Activated naive CD8-positive, alpha-beta T cell (primary cell): Measurements from ENCODE around the gene DAPL1.
"Not testable (repeated sequence)": the region's sequence is repeated elsewhere in the genome, so short reads cannot be mapped to it uniquely, and the experiment has no call there.

Source experiments
- H3K27ac Mint-ChIP-seq: one replicate; pipeline ENCODE4 v1.8.0; 2021; ENCODE audit warnings: mixed read lengths
- H3K27me3 Mint-ChIP-seq: one replicate; pipeline ENCODE4 v1.8.0; 2021; ENCODE audit warnings: mixed read lengths
- H3K36me3 Mint-ChIP-seq: one replicate; pipeline ENCODE4 v1.8.0; 2021; ENCODE audit warnings: mixed read lengths
- H3K4me1 Mint-ChIP-seq: one replicate; pipeline ENCODE4 v1.8.0; 2021; ENCODE audit warnings: low read depth, mixed read lengths
- H3K4me3 Mint-ChIP-seq: one replicate; pipeline ENCODE4 v1.8.0; 2021; ENCODE audit warnings: mild to moderate bottlenecking, mixed read lengths
- H3K9me3 Mint-ChIP-seq: one replicate; pipeline ENCODE4 v1.8.0; 2021; ENCODE audit warnings: low read depth, mixed read lengths

Gene DAPL1

DNA sequence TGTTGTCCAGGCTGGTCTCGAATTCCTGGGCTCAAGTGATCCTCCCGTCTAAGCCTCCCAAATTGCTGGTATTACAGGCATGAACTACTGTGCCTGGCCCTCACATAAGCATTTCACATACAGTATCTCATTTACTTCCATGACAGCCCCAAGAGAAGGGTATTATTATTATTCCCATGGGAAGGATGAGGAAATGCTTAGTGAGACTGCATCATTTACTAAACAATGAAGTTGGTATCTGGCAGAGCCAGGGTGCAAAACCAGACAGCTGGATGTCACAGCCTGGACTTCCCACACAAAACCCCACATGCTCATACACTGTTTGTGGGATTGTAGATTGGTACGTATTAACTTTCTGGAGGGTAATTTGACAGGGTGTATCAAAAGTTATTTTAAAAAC, 29.9 kb downstream of the DAPL1 start:
- peaks cover 6% of the 10 kb centered on the region for H3K27me3 Mint-ChIP-seq

GRCh38 chr2:158826965-158827364, 31.8 kb downstream of the DAPL1 start:
- Mint-ChIP-seq H3K36me3 (no peaks in the 10 kb centered on the region), H3K9me3 (no peaks in the 10 kb centered on the region), H3K27me3 (peaks cover 10% of the 10 kb centered on the region), H3K4me3 (no peak overlapping the region), H3K4me1 (no peaks in the 10 kb centered on the region), H3K27ac (no peak overlapping the region)

More for the DNA sequence above, 29.9 kb downstream of the DAPL1 start:
- Mint-ChIP-seq H3K36me3 (no peaks in the 10 kb centered on the region), H3K4me1 (no peaks in the 10 kb centered on the region), H3K4me3 (no peak overlapping the region), H3K27ac (no peak overlapping the region), H3K9me3 (no peaks in the 10 kb centered on the region)

DNA sequence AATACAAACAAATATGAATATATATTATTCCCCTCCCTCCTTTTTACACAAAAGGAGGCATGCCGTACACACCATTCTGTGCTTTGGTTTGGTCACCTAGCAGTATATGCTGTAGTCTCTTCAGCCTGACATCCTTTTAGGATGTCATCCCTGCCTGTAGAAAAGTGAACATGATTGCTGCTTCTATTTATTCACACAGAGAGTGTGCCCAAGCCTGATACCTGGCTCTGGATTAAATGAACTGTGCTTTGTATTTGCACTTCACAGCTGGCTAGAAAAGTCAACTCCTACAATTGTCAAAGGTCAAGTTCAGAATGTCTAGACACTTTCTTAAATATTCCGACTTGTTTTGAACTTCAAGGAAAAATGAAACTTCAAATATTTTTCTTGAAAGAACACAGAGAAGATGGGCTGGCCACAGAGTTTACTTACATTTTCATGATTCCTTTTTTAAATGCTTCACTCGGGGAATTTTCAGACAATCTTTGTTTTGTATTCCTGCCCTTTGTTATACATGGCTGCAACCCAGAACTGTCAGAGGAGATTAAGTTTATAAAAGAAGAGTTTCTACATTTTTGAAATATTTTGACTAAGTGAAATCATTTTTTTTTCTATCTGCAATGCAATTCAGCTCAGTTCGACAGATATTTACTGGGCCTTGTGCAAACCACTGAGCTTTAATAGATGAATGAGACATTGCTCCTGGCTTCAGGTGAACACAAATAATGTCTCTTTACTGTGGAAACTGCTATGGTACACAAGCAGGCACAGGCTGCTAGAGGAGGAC, 33.5 kb downstream of the DAPL1 start:
- no peak overlapping the region for H3K27ac Mint-ChIP-seq
- no peaks in the 10 kb centered on the region for H3K36me3 Mint-ChIP-seq
- H3K27me3 Mint-ChIP-seq = peaks cover 10% of the 10 kb centered on the region

DNA sequence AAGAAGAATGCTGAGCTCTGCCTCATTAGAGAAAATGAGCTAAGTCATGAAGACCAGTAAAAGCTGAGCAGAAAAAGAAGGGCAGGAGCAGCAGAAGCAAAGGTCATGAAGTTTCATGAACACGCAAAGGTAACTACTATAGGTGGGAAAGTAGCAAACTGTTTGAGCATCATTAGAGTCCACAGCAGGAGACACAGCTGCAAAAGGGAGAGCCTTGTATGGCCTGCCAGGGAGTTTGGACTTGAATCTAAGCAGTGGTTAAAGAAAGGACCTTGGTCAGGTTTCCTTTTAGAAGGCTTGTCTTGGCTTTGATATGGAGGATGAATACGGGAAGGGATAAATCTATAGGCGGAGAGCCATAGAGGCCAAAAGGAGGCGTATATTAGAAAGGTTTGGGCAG, 34.0 kb downstream of the DAPL1 start:
- H3K4me1 Mint-ChIP-seq = no peaks in the 10 kb centered on the region
- no peaks in the 10 kb centered on the region for H3K9me3 Mint-ChIP-seq
- H3K4me3 Mint-ChIP-seq = no peak overlapping the region
- no peak overlapping the region for H3K27ac Mint-ChIP-seq
- no peaks in the 10 kb centered on the region for H3K36me3 Mint-ChIP-seq
- H3K27me3 Mint-ChIP-seq = peaks cover 10% of the 10 kb centered on the region

More for the DNA sequence above, 33.5 kb downstream of the DAPL1 start:
- no peaks in the 10 kb centered on the region for H3K9me3 Mint-ChIP-seq
- H3K4me1 Mint-ChIP-seq = no peaks in the 10 kb centered on the region
- H3K4me3 Mint-ChIP-seq = no peak overlapping the region

DNA sequence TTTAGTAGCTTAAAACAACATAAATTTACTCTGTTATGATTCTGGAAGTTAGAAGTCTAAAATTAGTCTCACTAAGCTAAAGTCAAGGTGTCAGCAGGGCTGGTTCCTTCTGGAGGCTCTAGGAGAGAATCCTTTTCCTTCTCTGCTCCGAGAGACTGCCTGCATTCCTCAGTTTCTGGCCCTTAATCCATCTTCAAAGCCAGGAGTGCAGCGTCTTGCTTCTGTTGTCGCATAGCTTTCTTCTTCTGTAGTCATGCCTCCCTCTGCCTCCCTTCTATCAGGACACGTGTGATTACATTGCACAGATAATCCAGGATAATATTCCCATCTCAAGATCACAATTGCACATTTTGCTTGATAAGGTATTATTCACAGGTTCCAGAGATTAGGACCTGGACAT, 35.1 kb downstream of the DAPL1 start:
- H3K4me1 Mint-ChIP-seq = no peaks in the 10 kb centered on the region

GRCh38 chr2:158835431-158835830, 40.3 kb downstream of the DAPL1 start:
- Mint-ChIP-seq H3K27me3 (peaks cover 1% of the 10 kb centered on the region), H3K27ac (no peak overlapping the region), H3K4me3 (no peak overlapping the region), H3K4me1 (no peaks in the 10 kb centered on the region), H3K9me3 (no peaks in the 10 kb centered on the region), H3K36me3 (no peaks in the 10 kb centered on the region)

More for the DNA sequence above, 35.1 kb downstream of the DAPL1 start:
- Mint-ChIP-seq H3K4me3 (no peak overlapping the region), H3K36me3 (no peaks in the 10 kb centered on the region), H3K27me3 (peaks cover 10% of the 10 kb centered on the region), H3K9me3 (no peaks in the 10 kb centered on the region), H3K27ac (no peak overlapping the region)

DNA sequence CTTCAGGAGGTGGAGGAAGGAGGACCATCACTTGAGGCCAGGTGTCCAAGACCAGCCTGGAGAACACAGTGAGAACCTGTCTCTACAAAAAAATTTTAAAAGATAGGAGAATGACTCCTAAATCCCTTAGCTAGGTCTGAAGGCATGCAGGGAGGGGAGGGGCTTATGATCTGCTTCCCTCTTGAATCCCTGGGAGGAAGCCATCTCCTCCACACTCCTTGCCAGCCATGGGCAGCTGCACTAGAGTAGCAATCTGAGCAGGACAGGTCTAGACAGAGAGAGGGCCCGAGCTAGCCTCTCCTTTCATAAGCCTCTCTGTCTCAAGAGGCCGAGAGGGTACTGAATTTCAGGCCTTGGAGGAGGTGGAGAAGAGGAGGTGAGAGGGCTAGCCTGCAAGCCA, 42.5 kb downstream of the DAPL1 start:
- Mint-ChIP-seq H3K4me3 (no peak overlapping the region), H3K27me3 (no peaks in the 10 kb centered on the region), H3K4me1 (no peaks in the 10 kb centered on the region), H3K27ac (no peak overlapping the region), H3K36me3 (no peaks in the 10 kb centered on the region), H3K9me3 (no peaks in the 10 kb centered on the region)

DNA sequence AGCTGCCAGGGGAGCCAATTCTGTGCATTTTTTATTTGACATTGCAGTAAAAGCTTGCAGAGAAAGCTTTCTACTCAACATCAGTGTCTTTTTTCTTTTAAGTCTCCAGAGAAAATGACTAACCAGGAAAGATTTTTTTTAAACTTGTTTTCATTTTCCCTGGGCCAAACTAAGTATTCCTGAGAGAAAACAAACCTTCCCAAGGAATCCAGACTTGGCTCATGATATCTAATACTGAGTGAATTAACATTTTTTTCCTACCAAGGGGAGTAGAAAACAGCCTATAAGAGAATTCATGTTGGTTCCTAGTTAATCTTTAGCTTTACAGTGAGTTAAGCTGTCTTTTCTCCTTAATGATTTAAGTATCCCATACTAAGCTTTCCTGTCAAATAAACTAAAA, 46.7 kb downstream of the DAPL1 start:
- no peaks in the 10 kb centered on the region for H3K4me1 Mint-ChIP-seq
- H3K4me3 Mint-ChIP-seq = no peak overlapping the region
- H3K27me3 Mint-ChIP-seq = peaks cover 4% of the 10 kb centered on the region
- no peaks in the 10 kb centered on the region for H3K36me3 Mint-ChIP-seq
- no peak overlapping the region for H3K27ac Mint-ChIP-seq
- no peaks in the 10 kb centered on the region for H3K9me3 Mint-ChIP-seq

GRCh38 chr2:158845444-158845843, 50.3 kb downstream of the DAPL1 start:
- no peak overlapping the region for H3K4me3 Mint-ChIP-seq
- H3K27ac Mint-ChIP-seq = no peak overlapping the region
- H3K27me3 Mint-ChIP-seq = peaks cover 4% of the 10 kb centered on the region
- no peaks in the 10 kb centered on the region for H3K9me3 Mint-ChIP-seq
- H3K36me3 Mint-ChIP-seq = no peaks in the 10 kb centered on the region
- no peaks in the 10 kb centered on the region for H3K4me1 Mint-ChIP-seq

- Mint-ChIP-seq H3K4me1 (no peaks in the 10 kb centered on the region), H3K4me3 (no peak overlapping the region), H3K27ac (no peak overlapping the region), H3K36me3 (no peaks in the 10 kb centered on the region), H3K9me3 (no peaks in the 10 kb centered on the region), H3K27me3 (peaks cover 4% of the 10 kb centered on the region)
Observed at GRCh38 chr2:158845859-158846258, 50.7 kb downstream of the DAPL1 start.

GRCh38 chr2:158847526-158847925, 52.4 kb downstream of the DAPL1 start:
- H3K27me3 Mint-ChIP-seq, H3K36me3 Mint-ChIP-seq, H3K4me3 Mint-ChIP-seq, H3K9me3 Mint-ChIP-seq, H3K4me1 Mint-ChIP-seq, H3K27ac Mint-ChIP-seq: not testable (repeated sequence)

DNA sequence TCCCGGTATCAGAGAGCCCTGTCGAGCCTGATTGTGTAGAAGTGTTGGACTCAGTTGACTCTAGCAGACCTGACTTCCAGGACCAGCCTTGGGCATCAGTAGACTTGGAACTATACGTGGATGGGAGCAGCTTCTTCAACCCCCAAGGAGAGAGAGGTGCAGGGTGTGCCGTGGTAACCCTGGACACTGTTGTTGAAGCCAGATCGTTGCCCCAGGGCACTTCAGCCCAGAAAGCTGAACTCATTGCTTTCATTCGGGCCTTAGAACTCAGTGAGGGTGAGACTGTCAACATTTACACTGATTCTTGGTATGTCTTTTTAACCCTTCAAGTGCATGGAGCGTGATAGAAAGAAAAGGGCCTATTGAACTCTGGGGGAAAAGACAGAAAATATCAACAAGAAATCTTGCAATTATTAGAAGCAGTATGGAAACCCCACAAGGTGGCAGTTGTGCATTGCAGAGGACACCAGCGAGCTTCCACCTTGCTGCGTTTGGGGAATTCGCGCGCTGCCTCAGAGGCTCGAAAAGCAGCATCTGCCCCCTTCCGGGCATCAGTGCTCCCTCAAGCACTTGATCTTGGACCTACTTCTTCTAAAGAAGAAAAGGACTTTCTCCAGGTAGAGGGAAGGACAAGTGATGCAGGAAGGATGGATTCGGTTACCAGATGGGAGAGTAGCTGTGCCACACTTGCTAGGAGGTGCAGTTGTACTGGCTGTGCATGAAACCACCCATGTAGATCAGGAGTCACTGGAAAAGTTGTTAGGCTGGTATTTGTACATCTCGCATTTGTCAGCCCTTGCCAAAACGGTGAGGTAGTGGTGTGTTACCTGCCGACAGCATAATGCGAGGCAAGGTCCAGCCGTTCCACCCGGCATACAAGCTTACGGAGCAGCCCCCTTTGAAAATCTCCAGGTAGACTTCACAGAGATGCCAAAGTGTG, 53.2 kb downstream of the DAPL1 start:
- H3K27me3 Mint-ChIP-seq, H3K4me3 Mint-ChIP-seq, H3K9me3 Mint-ChIP-seq, H3K4me1 Mint-ChIP-seq, H3K27ac Mint-ChIP-seq, H3K36me3 Mint-ChIP-seq: not testable (repeated sequence)

- H3K36me3 Mint-ChIP-seq, H3K4me3 Mint-ChIP-seq, H3K27ac Mint-ChIP-seq, H3K27me3 Mint-ChIP-seq, H3K4me1 Mint-ChIP-seq, H3K9me3 Mint-ChIP-seq: not testable (repeated sequence)
Observed at GRCh38 chr2:158860179-158860578, 65.1 kb downstream of the DAPL1 start.

DNA sequence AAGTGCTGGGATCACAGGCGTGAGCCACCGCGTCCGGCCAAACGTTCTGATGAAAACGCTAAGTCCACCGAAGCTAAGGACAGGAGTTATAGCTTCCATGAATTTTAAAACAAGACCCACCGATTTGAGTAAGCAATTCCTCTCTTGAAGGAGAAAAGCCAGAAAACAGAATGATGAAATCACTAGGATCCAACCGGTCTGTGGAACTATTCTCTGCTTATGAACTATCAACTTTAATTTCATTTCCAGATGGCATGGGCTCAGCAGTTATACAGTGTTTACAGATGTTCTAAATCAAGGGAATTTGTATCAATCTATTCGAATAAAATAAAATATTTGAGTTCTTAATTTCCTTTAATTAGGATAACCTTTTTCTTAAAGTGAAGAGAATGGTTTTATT, 66.5 kb downstream of the DAPL1 start:
- H3K27me3 Mint-ChIP-seq, H3K4me3 Mint-ChIP-seq, H3K36me3 Mint-ChIP-seq, H3K4me1 Mint-ChIP-seq, H3K9me3 Mint-ChIP-seq, H3K27ac Mint-ChIP-seq: not testable (repeated sequence)

- H3K27ac Mint-ChIP-seq = not testable (repeated sequence)
Observed at GRCh38 chr2:158865469-158865868, 70.4 kb downstream of the DAPL1 start.

More at GRCh38 chr2:158865469-158865868, 70.4 kb downstream of the DAPL1 start:
- H3K36me3 Mint-ChIP-seq, H3K9me3 Mint-ChIP-seq, H3K4me1 Mint-ChIP-seq, H3K4me3 Mint-ChIP-seq, H3K27me3 Mint-ChIP-seq: not testable (repeated sequence)
